Peyer's patch (tissue), 4 donors: ENCODE data around the gene LRFN5. TPM values are rescaled to one million over a fixed set of nuclear protein-coding genes. Genes with fewer than 3 reads are reported as not detected.

Experiments used
- DNase-seq, 3 donors: peaks; one replicate each; pipeline ENCODE4 v3.0.0-alpha.2; 2017 to 2019
- H3K27ac ChIP-seq, 4 donors: fragments of 200-600 bp; sonication (generic); one replicate each; pipeline ENCODE4 v1.5.1; 2016 to 2019
- H3K27me3 ChIP-seq, 2 donors: fragments of 200-600 bp; sonication (generic); one replicate each; pipeline ENCODE4 v1.5.1; 2019
- H3K36me3 ChIP-seq, 3 donors: fragments of 200-600 bp; sonication (generic); one replicate each; pipeline ENCODE4 v1.5.1; 2016 to 2019
- H3K4me1 ChIP-seq, 4 donors: fragments of 200-600 bp; sonication (generic); one replicate each; pipeline ENCODE4 v1.5.1; 2016 to 2019
- H3K4me3 ChIP-seq, 4 donors: fragments of 200-600 bp; sonication (generic); 1 replicate in 3 of 4; 2 replicates in 1 of 4; pipeline ENCODE4 v1.5.1; 2016 to 2019; ENCODE audit warnings: mild to moderate bottlenecking in 1 of 4
- H3K9me3 ChIP-seq, 4 donors: fragments of 200-600 bp; sonication (generic); one replicate each; pipeline ENCODE4 v1.5.1; 2016 to 2019; ENCODE audit warnings: mild to moderate bottlenecking in 1 of 4
- CTCF ChIP-seq, 6 experiments: fragments of 450-650 bp in 4 of 6; fragments of 200-600 bp in 2 of 6; sonication (generic) in 1 of 6; IDR thresholded peaks; one replicate each; pipeline ENCODE4 v1.5.1; 2017 to 2019; ENCODE audit warnings: antibody characterized with exemption in 6 of 6, mild to moderate bottlenecking in 3 of 6, moderate library complexity in 1 of 6
- POLR2A ChIP-seq, 2 donors: fragments of 450-650 bp; IDR thresholded peaks; one replicate each; pipeline ENCODE4 v1.5.1; 2017; ENCODE audit warnings: antibody characterized with exemption in 2 of 2, mild to moderate bottlenecking in 2 of 2, moderate library complexity in 2 of 2
- total RNA-seq, 4 donors: library from RNA; depleted of rRNA; stranded (reverse); fragments of >200 nt; gene quantifications; one replicate each; pipeline ENCODE4 v1.1.0, GENCODE V29; 2016

LRFN5 gene
- total RNA-seq, 4 donors from 2014 or later = 0.67 to 2.5 (median 1.7) TPM; not detected in 1

GRCh38 chr14:41878321-41878720, 271.6 kb downstream of the LRFN5 start:
- DNase-seq = no peak
- H3K27me3 ChIP-seq = no peaks in the 10 kb centered on the region
- H3K4me3 ChIP-seq = no peak overlapping the region
- H3K4me1 ChIP-seq = no peaks in the 10 kb centered on the region
- H3K27ac ChIP-seq = no peak overlapping the region
- H3K9me3 ChIP-seq = no peaks in the 10 kb centered on the region
- no peak for TF ChIP-seq POLR2A (IDR thresholded peaks at IDR 0.05)
- no peak for TF ChIP-seq CTCF (IDR thresholded peaks at IDR 0.05)
- no peaks in the 10 kb centered on the region for H3K36me3 ChIP-seq

GRCh38 chr14:41891624-41892023, 284.9 kb downstream of the LRFN5 start:
- H3K4me1 ChIP-seq = no peaks in the 10 kb centered on the region
- TF ChIP-seq POLR2A (IDR thresholded peaks at IDR 0.05) (no peak), CTCF (IDR thresholded peaks at IDR 0.05) (no peak)
- DNase-seq = no peak
- no peaks in the 10 kb centered on the region for H3K27me3 ChIP-seq
- H3K4me3 ChIP-seq = no peak overlapping the region
- H3K36me3 ChIP-seq = no peaks in the 10 kb centered on the region
- no peak overlapping the region for H3K27ac ChIP-seq
- H3K9me3 ChIP-seq = no peaks in the 10 kb centered on the region

DNA sequence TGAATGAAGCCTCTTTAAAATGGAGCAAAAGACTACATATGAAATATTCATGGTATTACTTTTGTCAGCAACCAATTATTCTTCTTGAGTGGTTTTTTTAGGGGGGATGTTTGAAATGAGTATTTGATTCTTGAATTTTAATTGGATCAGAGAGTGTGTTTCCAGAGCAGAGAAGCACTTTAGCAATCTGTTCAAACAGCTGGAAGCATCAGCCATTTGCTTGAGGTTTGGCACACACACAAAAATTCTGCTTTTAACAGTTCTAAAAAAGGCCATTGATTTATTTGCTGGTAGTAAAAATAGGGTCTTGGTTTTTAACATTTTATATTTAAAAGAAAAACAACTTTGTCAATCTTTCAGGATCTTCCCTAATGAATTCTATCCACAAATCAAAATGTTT, 292.7 kb downstream of the LRFN5 start:
- no peaks in the 10 kb centered on the region for H3K4me1 ChIP-seq
- no peak overlapping the region for H3K27ac ChIP-seq
- DNase-seq = no peak
- no peaks in the 10 kb centered on the region for H3K9me3 ChIP-seq
- H3K27me3 ChIP-seq = no peaks in the 10 kb centered on the region
- H3K4me3 ChIP-seq = no peak overlapping the region
- TF ChIP-seq POLR2A (IDR thresholded peaks at IDR 0.05) (no peak), CTCF (IDR thresholded peaks at IDR 0.05) (no peak)
- no peaks in the 10 kb centered on the region for H3K36me3 ChIP-seq

DNA sequence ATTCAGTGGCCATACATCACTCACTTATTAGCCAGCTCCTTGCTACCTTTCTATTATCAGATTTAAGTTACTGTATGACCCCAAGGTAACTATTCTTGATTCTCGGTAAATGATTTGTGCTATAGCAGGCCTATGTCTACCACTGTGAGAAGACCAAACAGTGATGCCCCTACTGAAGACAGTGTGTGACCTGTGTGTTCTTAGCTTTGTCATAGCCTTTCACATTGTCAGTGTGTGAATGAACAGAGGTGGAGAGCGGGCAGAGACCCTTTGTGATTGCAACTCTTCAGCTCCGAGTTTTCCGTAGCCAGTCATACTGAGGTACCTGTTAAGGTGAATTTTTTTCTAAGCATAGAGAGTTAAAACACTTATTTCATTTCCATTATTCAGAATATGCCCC, 294.0 kb downstream of the LRFN5 start:
- no peaks in the 10 kb centered on the region for H3K36me3 ChIP-seq
- no peaks in the 10 kb centered on the region for H3K4me1 ChIP-seq
- H3K27me3 ChIP-seq = no peaks in the 10 kb centered on the region
- H3K4me3 ChIP-seq = no peak overlapping the region
- DNase-seq = no peak
- H3K27ac ChIP-seq = no peak overlapping the region
- H3K9me3 ChIP-seq = no peaks in the 10 kb centered on the region
- TF ChIP-seq POLR2A (IDR thresholded peaks at IDR 0.05) = no peak
- no peak for TF ChIP-seq CTCF (IDR thresholded peaks at IDR 0.05)

GRCh38 chr14:41901089-41901488, 294.4 kb downstream of the LRFN5 start:
- no peak for DNase-seq
- H3K27ac ChIP-seq = no peak overlapping the region

More at GRCh38 chr14:41901089-41901488, 294.4 kb downstream of the LRFN5 start:
- Histone ChIP-seq H3K4me3 (no peak overlapping the region), H3K27me3 (no peaks in the 10 kb centered on the region), H3K9me3 (no peaks in the 10 kb centered on the region), H3K4me1 (no peaks in the 10 kb centered on the region), H3K36me3 (no peaks in the 10 kb centered on the region)
- TF ChIP-seq POLR2A (IDR thresholded peaks at IDR 0.05) = no peak
- TF ChIP-seq CTCF (IDR thresholded peaks at IDR 0.05) = no peak
